ENCODE results near the gene TP73. TPM values are rescaled to one million over a fixed set of nuclear protein-coding genes. Genes with fewer than 3 reads are reported as not detected.

The TP73 gene
- total RNA-seq, 2 donors from 2014 or later = 0.31 TPM; not detected in 1

DNA sequence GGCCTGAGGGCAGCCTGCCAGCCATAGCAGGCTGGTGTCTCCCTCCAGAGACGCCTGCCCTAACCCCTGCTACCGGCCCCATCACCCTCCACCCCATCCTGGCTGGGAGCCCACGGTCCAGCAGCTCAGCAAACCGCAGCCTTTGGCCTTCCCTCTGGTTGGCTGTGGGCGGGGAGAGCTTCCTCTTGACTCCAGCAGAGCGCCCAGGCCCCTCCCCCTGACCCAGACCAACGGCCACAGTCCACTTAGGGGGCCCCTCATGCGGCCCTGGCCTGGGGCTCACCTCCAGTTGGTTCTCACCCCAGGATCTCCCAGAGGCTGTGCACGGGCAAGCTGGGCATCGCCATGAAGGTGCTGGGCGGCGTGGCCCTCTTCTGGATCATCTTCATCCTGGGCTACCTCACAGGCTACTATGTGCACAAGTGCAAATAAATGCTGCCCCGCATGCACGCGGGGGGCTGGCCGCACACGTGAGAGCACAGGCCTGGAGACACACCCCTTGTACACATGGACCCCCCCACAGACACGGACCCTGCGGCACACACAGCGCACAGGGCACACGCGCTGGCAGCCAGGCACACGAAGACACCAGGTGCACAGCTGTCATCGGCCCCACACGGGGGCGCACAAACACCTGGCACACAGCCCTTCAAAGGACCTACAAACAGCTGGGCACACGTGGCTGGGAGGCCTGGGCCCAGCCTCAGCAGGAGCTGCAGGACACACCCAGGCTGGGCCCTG is 123.3 kb downstream of the TP73 start:
- H3K36me3 Mint-ChIP-seq (ENCODE audit: low read depth) = peaks cover 2% of the 10 kb centered on the region

DNA sequence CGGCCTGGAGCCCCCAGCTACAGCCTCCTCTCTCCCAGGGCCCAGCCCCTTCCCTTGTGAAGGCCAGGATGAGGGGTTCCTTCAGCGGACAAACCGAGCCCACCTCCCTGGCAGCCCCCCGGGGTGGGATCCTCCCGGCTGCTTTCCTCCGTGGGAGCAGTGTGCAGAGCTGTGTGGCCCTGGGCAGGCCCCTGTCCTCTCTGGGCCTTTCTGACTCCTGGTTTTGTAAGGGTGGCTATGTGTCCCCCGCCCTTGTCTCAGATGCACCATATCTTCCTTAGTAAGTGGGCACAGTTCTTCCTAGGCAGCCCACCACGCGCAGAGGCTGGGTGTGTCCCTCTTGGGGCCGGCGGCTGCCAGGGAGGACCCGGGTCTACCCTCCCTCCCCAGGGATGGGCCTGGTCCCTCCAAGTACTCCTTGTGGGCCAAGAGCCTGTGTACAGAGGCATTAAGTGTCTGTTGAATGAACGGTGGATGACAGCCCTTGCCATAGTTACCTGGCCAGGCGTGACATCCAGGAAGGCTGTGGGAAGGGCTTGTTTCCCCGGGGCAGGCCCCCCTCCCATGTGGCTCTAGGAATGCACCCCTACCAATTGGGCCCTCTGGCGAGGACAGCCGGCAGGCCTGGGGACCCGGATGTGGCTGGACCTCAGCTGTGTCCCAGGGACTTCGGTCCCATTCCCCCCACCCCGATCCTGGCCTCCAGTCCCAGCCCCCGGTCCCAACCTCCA is 124.1 kb downstream of the TP73 start:
- Mint-ChIP-seq H3K4me3 (no peak overlapping the region), H3K27me3 (no peaks in the 10 kb centered on the region), H3K27ac (peak overlapping the region; percentile 16), H3K4me1 (peaks cover 9% of the 10 kb centered on the region), H3K36me3 (ENCODE audit: low read depth) (peaks cover 5% of the 10 kb centered on the region)
- no peak for DNase-seq
- no peaks in the 10 kb centered on the region for H3K9me3 ChIP-seq (ENCODE audit: control insufficient read depth, low read length, poor library complexity, severe bottlenecking)
- ATAC-seq = no peak

More for the DNA sequence above, 123.3 kb downstream of the TP73 start:
- peaks cover 9% of the 10 kb centered on the region for H3K4me1 Mint-ChIP-seq
- ATAC-seq = peak; percentile 48
- DNase-seq = peak; percentile 28 to 32 (median 30)
- H3K27me3 Mint-ChIP-seq = no peaks in the 10 kb centered on the region
- no peak overlapping the region for H3K4me3 Mint-ChIP-seq
- H3K27ac Mint-ChIP-seq = no peak overlapping the region
- H3K9me3 ChIP-seq (ENCODE audit: control insufficient read depth, low read length, poor library complexity, severe bottlenecking) = no peaks in the 10 kb centered on the region

DNA sequence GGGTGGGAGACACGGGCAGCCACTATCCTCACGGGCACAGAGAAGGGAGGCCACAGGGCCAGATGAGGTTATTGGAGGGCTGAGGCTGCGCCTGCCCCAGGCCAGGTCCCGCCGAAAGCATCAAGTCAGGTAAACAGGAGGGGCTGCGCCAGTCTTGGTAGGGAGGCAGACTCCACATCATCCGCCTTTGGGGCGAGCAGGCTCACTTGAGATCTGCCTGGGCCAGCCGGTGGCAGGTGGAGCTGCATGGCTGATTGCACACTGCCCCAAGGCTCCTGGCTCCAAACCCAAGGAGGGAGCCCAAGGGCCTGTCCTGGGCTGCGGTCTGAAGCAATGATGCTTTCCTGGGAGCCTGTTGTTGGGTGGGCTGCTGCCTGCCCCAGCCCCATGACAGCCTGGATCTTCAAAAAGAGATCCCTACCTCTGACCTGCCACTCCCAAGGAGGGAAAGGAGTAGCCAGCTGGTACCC is 124.8 kb downstream of the TP73 start:
- Mint-ChIP-seq H3K4me1 (peaks cover 5% of the 10 kb centered on the region), H3K36me3 (ENCODE audit: low read depth) (peaks cover 5% of the 10 kb centered on the region), H3K27me3 (no peaks in the 10 kb centered on the region), H3K4me3 (no peak overlapping the region), H3K27ac (peak overlapping the region; percentile 16)
- no peaks in the 10 kb centered on the region for H3K9me3 ChIP-seq (ENCODE audit: control insufficient read depth, low read length, poor library complexity, severe bottlenecking)
- no peak for DNase-seq
- ATAC-seq = no peak

DNA sequence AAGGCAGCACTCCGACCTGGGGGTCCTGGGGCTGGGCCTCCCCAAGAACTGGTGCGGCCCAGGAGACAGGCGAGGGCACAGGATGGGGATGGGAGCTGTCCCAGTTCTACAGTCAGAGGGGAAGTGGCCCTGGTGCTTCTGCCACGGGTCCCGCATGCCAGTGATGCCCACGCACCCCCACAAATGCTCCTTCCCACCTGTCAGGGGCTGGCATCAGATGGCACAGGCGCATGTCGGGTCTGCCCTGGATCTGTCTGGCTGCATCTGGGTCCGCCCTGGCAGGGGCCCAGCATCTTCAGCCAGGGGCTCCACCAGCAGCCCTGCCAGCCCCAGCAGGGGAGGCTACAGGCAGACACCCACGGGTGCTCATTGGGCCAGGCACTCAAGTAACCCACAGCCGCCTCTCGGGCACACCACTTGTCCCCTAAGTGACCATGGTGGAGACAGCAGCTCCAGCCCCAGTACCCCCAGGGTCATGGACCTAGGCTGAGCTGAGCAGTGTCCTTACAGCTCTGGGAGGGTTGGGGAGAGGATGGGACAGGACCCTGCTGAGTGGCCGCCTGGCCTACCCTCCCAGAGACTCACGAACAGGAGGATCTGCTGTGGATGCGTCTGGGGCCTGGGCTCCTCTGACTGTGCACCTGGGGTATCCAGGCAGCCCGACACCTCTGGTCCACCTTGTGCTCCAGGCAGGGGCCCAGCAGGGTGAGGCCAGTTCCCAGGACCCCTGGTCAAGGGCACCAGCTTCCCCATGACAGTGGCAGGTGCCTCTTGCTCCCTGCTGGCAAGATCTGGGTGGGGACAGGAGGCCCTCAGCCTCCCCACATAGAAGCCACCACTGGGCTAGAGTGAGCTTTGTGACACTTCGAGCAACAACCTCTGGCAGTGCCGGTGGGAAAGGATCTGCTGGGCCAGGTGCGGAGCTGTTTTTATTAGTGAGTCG is 125.6 kb downstream of the TP73 start:
- H3K4me3 Mint-ChIP-seq = peak overlapping the region; percentile 41
- DNase-seq (no peak), ATAC-seq (no peak)
- no peaks in the 10 kb centered on the region for H3K9me3 ChIP-seq (ENCODE audit: control insufficient read depth, low read length, poor library complexity, severe bottlenecking)
- no peak overlapping the region for H3K27ac Mint-ChIP-seq
- H3K36me3 Mint-ChIP-seq (ENCODE audit: low read depth) = peaks cover 5% of the 10 kb centered on the region
- no peaks in the 10 kb centered on the region for H3K27me3 Mint-ChIP-seq
- peaks cover 5% of the 10 kb centered on the region for H3K4me1 Mint-ChIP-seq

DNA sequence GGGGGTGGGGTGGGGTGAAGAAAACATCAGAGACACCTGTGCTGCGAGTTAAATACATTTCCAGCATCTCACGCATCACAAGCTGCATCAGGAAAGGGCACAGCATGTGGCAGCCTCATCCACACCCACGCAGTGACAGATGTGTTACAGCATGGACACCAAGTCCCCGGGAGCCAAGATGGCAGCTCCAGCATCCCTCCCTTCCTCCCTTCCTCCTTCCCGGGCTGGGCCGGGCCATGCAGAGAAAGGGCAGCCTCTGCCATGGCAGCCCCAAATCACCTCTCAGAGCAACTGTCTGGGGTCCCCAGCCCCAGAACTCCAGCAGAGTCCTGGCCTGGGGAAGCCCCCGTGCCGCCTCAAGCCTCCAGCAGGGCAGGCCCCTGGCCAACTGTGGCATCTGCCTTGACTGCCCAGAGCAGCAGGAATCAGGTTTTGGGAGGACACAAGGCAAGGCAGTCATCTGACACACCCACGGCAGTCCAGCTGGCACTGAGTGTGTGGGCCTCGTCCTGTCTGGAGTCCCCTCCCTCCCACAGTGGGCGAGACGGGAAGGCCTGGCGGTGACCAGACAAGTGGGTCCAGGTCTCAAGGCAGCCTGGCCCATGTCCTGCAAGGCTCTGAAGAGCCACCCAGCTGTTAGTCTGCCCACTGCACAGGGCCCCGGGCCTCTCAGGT is 126.4 kb downstream of the TP73 start:
- Mint-ChIP-seq H3K27ac (peak overlapping the region; percentile 11), H3K4me3 (peak overlapping the region; percentile 41), H3K4me1 (peaks cover 5% of the 10 kb centered on the region), H3K36me3 (ENCODE audit: low read depth) (peaks cover 5% of the 10 kb centered on the region), H3K27me3 (no peaks in the 10 kb centered on the region)
- H3K9me3 ChIP-seq (ENCODE audit: control insufficient read depth, low read length, poor library complexity, severe bottlenecking) = no peaks in the 10 kb centered on the region
- no peak for ATAC-seq
- no peak for DNase-seq

DNA sequence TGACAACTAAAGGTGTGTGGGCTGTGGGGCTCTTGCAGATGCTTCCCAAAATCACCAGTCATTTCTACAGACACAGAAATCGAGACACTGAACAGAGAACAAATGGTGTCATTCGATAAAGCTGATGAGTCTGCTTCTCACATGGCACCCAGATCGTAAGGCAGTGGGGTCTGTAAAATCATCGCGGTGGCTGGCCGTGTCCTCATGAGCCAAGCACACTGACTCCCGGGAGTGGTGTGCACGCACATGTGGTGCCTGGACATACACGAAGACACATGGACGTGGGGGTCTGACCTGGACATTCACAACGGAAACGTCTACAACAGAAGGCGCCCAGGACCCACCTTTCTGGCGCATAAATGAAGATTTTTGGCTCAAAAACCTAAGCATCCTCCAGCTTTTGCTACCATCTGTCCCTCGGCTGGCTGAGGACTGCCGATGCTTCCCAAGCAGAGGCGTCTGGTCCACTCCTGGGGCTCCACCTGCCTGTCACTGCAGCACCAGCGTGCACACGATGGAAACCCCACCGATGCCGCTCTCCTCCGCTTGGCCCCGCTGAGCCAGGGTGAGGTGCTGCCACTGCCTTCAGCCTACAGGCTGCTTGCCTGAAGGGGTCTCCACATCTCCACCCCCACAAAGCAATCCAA is 127.1 kb downstream of the TP73 start:
- ATAC-seq = no peak
- Mint-ChIP-seq H3K27me3 (no peaks in the 10 kb centered on the region), H3K27ac (peak overlapping the region; percentile 11), H3K36me3 (ENCODE audit: low read depth) (peaks cover 5% of the 10 kb centered on the region), H3K4me3 (no peak overlapping the region), H3K4me1 (peaks cover 5% of the 10 kb centered on the region)
- no peaks in the 10 kb centered on the region for H3K9me3 ChIP-seq (ENCODE audit: control insufficient read depth, low read length, poor library complexity, severe bottlenecking)
- DNase-seq = no peak

DNA sequence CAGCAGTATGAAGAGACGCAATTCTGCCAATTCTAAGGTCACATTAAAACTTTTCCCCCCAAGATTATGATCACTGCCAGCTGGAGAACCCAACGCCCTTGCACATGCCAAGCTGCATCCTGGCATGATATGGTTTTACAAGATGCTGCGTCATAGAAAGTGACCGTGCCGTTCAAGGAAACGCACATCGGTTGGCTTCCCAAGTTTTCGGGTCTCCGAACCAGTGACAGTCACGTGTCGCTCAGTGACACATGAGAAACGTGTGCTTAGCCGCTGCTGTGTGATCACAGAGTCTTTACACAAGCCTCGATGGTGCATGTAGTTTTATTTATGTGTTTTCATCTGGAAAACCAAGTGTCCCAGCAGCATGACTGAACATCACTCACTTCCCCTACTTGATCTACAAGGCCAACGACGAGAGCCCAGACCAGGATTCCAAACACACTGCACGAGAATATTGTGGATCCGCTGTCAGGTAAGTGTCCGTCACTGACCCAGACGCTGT is 127.6 kb downstream of the TP73 start:
- DNase-seq (no peak), ATAC-seq (no peak)
- Mint-ChIP-seq H3K36me3 (ENCODE audit: low read depth) (peaks cover 5% of the 10 kb centered on the region), H3K27ac (peak overlapping the region; percentile 11), H3K4me1 (peaks cover 5% of the 10 kb centered on the region), H3K4me3 (no peak overlapping the region), H3K27me3 (no peaks in the 10 kb centered on the region)
- H3K9me3 ChIP-seq (ENCODE audit: control insufficient read depth, low read length, poor library complexity, severe bottlenecking) = no peaks in the 10 kb centered on the region

DNA sequence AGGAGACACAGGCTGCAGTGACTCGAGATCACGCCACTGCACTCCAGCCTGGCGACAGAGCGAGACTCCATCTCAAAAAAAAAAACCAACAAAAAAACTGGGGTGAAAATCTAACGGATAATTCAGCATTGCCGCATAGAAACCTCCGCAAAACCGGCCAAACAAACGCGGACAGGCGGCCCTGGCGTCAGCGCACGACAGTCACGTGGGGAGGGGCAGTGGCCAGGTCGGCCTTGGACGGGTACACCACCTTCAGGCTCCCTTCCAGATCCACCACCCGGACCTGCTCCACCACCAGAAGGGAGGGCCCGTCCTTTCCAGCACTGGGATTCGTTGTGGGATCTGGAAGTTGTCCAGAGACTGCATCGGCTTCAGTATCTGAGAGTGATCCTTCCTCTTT is 128.6 kb downstream of the TP73 start:
- H3K4me1 Mint-ChIP-seq = peaks cover 2% of the 10 kb centered on the region
- no peak overlapping the region for H3K4me3 Mint-ChIP-seq
- no peaks in the 10 kb centered on the region for H3K9me3 ChIP-seq (ENCODE audit: control insufficient read depth, low read length, poor library complexity, severe bottlenecking)
- H3K27me3 Mint-ChIP-seq = no peaks in the 10 kb centered on the region
- ATAC-seq = no peak
- DNase-seq = no peak
- no peak overlapping the region for H3K27ac Mint-ChIP-seq
- H3K36me3 Mint-ChIP-seq (ENCODE audit: low read depth) = peaks cover 5% of the 10 kb centered on the region

DNA sequence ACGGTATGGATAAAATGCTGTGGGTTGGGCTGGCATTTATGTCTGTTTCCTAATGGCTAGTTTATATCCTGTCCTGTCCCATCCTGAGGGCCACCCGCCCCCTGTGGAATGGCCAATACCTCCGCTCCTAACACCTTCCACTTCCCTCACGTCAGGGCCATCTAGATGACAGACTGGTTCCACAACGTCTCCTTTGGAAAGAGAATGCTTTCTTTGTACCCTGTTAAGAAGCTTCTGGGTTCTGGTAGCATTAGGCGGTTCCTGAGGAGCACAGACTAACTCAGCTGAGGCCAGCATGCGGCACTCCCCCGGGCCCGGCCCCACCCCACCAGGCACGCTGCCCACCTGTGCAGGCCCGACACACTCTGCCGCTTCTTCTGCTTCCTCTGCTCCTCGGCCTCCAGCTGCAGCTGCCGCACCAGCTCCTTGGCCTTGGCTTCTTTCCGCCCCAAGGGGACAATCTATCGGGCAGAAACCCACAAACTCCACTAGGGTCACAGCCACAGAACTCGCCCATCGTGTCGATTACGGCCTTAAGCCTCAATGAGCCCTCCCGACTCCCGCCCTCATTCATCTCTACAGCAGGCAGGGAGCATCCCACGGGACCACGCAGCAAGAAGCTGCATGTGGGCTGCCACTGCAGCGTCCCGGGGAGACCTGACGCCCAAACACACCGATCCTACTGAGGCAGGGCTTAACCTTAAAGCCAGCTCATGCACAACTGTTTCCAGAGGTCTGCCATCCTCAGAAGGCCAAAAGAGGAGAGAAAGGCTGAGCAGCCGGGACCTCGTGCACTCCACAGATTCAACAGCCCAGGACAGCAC is 131.5 kb downstream of the TP73 start:
- ATAC-seq = no peak

DNA sequence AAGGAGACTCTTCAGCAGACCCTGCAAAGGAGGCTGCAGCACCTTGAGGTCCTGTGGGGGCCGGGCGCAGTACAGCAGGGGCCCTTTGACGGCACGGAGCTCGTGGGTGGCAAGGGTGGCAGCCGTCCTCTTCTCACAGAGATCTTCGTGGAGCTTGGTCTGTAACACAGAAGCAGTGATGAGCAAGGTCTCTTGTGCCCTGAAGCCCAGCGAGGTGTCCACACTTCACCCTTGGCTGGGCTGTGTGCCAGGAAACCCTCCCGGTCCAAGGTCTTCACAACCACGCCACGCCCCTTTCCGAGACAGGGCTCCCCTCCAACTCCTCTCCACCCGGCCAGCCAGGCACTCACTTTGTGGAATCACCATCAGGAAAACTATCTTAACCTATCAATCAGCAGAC is 132.7 kb downstream of the TP73 start:
- Mint-ChIP-seq H3K36me3 (ENCODE audit: low read depth) (peaks cover 7% of the 10 kb centered on the region), H3K4me3 (no peak overlapping the region), H3K27ac (peak overlapping the region; percentile 81), H3K27me3 (no peaks in the 10 kb centered on the region), H3K4me1 (peaks cover 16% of the 10 kb centered on the region)
- no peak for ATAC-seq
- no peak for DNase-seq
- H3K9me3 ChIP-seq (ENCODE audit: control insufficient read depth, low read length, poor library complexity, severe bottlenecking) = no peaks in the 10 kb centered on the region

More for the DNA sequence above, 131.5 kb downstream of the TP73 start:
- H3K4me1 Mint-ChIP-seq = peaks cover 13% of the 10 kb centered on the region
- H3K4me3 Mint-ChIP-seq = peak overlapping the region; percentile 12
- no peaks in the 10 kb centered on the region for H3K9me3 ChIP-seq (ENCODE audit: control insufficient read depth, low read length, poor library complexity, severe bottlenecking)
- H3K27ac Mint-ChIP-seq = peak overlapping the region; percentile 37
- no peak for DNase-seq
- H3K27me3 Mint-ChIP-seq = no peaks in the 10 kb centered on the region
- peaks cover 7% of the 10 kb centered on the region for H3K36me3 Mint-ChIP-seq (ENCODE audit: low read depth)

DNA sequence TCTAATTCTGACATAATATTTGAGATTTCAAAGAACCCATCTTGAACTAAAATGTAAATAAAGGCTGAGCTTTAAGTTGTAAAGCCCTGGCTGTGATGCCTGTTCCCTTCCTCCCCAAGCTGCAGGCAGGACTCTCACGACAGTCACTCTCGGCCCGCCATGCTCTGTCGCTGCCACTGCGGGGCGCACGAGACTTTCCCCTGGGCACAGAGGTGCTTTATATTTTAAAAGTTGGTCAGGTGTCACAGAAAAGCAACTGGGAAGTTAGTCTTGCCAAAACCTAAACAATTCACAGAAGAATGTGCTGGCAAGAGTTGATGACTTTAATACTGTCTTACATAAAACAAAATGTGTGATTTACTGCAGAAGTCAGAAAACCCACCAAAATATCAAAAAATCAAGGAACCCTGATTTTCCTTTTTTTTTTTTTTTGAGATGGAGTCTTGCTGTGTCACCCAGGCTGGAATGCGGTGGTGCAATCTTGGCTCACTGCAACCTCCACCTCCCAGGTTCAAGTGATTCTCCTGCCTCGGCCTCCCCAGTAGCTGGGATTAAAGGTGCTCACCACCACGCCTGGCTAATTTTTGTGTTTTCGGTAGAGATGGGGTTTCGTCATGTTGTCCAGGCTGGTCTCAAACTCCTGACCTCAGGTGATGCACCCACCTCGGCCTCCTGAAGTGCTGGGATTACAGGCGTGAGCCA is 133.3 kb downstream of the TP73 start:
- DNase-seq (no peak), ATAC-seq (no peak)
- Mint-ChIP-seq H3K27ac (peak overlapping the region; percentile 81), H3K27me3 (no peaks in the 10 kb centered on the region), H3K4me3 (no peak overlapping the region), H3K4me1 (peaks cover 16% of the 10 kb centered on the region), H3K36me3 (ENCODE audit: low read depth) (peaks cover 5% of the 10 kb centered on the region)
- H3K9me3 ChIP-seq (ENCODE audit: control insufficient read depth, low read length, poor library complexity, severe bottlenecking) = no peaks in the 10 kb centered on the region
